ENCODE measurements around the gene AARS1. TPM values are rescaled to one million over a fixed set of nuclear protein-coding genes. Genes with fewer than 3 reads are reported as not detected.
"Not testable (repeated sequence)": the region's sequence is repeated elsewhere in the genome, so short reads cannot be mapped to it uniquely, and the experiment has no call there.

The AARS1 gene
- total RNA-seq, 3 donors from 2014 or later = 30.1 to 77.7 (median 42.7) TPM

GRCh38 chr16:70267516-70267915, 21.8 kb downstream of the AARS1 start:
- TF ChIP-seq, protein P1, sequence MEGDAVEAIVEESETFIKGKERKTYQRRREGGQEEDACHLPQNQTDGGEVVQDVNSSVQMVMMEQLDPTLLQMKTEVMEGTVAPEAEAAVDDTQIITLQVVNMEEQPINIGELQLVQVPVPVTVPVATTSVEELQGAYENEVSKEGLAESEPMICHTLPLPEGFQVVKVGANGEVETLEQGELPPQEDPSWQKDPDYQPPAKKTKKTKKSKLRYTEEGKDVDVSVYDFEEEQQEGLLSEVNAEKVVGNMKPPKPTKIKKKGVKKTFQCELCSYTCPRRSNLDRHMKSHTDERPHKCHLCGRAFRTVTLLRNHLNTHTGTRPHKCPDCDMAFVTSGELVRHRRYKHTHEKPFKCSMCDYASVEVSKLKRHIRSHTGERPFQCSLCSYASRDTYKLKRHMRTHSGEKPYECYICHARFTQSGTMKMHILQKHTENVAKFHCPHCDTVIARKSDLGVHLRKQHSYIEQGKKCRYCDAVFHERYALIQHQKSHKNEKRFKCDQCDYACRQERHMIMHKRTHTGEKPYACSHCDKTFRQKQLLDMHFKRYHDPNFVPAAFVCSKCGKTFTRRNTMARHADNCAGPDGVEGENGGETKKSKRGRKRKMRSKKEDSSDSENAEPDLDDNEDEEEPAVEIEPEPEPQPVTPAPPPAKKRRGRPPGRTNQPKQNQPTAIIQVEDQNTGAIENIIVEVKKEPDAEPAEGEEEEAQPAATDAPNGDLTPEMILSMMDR (IDR thresholded peaks at IDR 0.05) = no peak
- peak; percentile 25 to 45 (median 32) for DNase-seq
- H3K9me3 ChIP-seq = no peaks in the 10 kb centered on the region
- peaks cover 9% of the 10 kb centered on the region for H3K36me3 ChIP-seq (ENCODE audit: low read depth)
- no peak overlapping the region for H3K4me3 ChIP-seq
- intact Hi-C loops (cut with DNase I, micrococcal nuclease) = no loop called here
- H3K4me1 ChIP-seq (ENCODE audit: low read depth) = no peaks in the 10 kb centered on the region
- ATAC-seq = peak; percentile 84

- DNase-seq; H3K4me1 ChIP-seq (ENCODE audit: low read depth); H3K4me3 ChIP-seq; H3K9me3 ChIP-seq; intact Hi-C loops (cut with DNase I, micrococcal nuclease): not testable (repeated sequence)
- ATAC-seq = peak; percentile 64
- H3K36me3 ChIP-seq (ENCODE audit: low read depth) = peaks cover 11% of the 10 kb centered on the region
Observed at GRCh38 chr16:70259903-70260302, 29.4 kb downstream of the AARS1 start.

GRCh38 chr16:70258946-70259345, 30.4 kb downstream of the AARS1 start:
- no peak for DNase-seq
- intact Hi-C loops (cut with DNase I, micrococcal nuclease) = no loop called here

GRCh38 chr16:70258065-70258464, 31.2 kb downstream of the AARS1 start:
- Histone ChIP-seq H3K4me3 (no peak overlapping the region), H3K9me3 (no peaks in the 10 kb centered on the region), H3K4me1 (ENCODE audit: low read depth) (no peaks in the 10 kb centered on the region), H3K36me3 (ENCODE audit: low read depth) (peaks cover 5% of the 10 kb centered on the region)
- intact Hi-C loops (cut with DNase I, micrococcal nuclease) = no loop called here
- TF ChIP-seq, protein P1 (IDR thresholded peaks at IDR 0.05) = no peak
- DNase-seq = no peak
- no peak for ATAC-seq

More at GRCh38 chr16:70258946-70259345, 30.4 kb downstream of the AARS1 start:
- Histone ChIP-seq H3K4me1 (ENCODE audit: low read depth) (no peaks in the 10 kb centered on the region), H3K4me3 (no peak overlapping the region), H3K9me3 (no peaks in the 10 kb centered on the region), H3K36me3 (ENCODE audit: low read depth) (peaks cover 5% of the 10 kb centered on the region)
- TF ChIP-seq, protein P1 (IDR thresholded peaks at IDR 0.05) = no peak
- ATAC-seq = no peak

GRCh38 chr16:70257391-70257790, 31.9 kb downstream of the AARS1 start:
- TF ChIP-seq, protein P1 (IDR thresholded peaks at IDR 0.05) = no peak
- Histone ChIP-seq H3K36me3 (ENCODE audit: low read depth) (peaks cover 5% of the 10 kb centered on the region), H3K4me3 (no peak overlapping the region), H3K9me3 (no peaks in the 10 kb centered on the region), H3K4me1 (ENCODE audit: low read depth) (no peaks in the 10 kb centered on the region)
- DNase-seq (no peak), ATAC-seq (no peak)
- intact Hi-C loops (cut with DNase I, micrococcal nuclease) = no loop called here

DNA sequence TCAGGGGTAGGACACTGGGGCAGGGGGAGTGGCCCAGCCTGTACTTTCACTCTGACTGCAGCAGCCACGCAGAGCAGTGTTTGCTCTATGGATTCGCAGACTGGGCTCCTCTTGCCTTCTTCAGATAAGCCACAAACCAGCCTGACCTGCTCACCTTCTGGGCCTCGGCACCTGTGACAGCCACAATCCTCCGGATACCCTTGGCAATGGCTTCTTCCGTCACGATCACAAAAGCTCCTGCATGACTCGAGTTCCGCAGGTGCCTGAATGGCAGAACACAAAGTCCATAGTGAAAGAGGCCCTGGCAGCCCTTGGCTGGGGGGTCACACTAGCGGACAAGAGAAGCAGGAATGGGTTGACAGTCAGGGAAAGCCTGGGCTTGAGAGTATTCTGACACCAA, 33.7 kb downstream of the AARS1 start:
- intact Hi-C loops (cut with DNase I, micrococcal nuclease) = no loop called here
- Histone ChIP-seq H3K36me3 (ENCODE audit: low read depth) (peaks cover 5% of the 10 kb centered on the region), H3K4me3 (no peak overlapping the region), H3K4me1 (ENCODE audit: low read depth) (peaks cover 2% of the 10 kb centered on the region), H3K9me3 (no peaks in the 10 kb centered on the region)
- TF ChIP-seq, protein P1 (IDR thresholded peaks at IDR 0.05) = no peak
- ATAC-seq (no peak), DNase-seq (no peak)

All from mucosa of descending colon (tissue), 3 donors.